HG02571 (cell line): Measurements from ENCODE around the gene TREML2.
"Not testable (repeated sequence)": the region's sequence is repeated elsewhere in the genome, so short reads cannot be mapped to it uniquely, and the experiment has no call there.

Experiments used
- ATAC-seq: cut with Tn5 transposase; IDR thresholded peaks from one replicate; pipeline ENCODE4 v1.9.1; 2021; ENCODE audit warnings: mild to moderate bottlenecking, moderate library complexity; ENCODE audit not compliant: unreplicated experiment

TREML2 gene

GRCh38 chr6:41209547-41210320 lies 8.8 kb upstream of the TREML2 start:
- no peak for ATAC-seq

DNA sequence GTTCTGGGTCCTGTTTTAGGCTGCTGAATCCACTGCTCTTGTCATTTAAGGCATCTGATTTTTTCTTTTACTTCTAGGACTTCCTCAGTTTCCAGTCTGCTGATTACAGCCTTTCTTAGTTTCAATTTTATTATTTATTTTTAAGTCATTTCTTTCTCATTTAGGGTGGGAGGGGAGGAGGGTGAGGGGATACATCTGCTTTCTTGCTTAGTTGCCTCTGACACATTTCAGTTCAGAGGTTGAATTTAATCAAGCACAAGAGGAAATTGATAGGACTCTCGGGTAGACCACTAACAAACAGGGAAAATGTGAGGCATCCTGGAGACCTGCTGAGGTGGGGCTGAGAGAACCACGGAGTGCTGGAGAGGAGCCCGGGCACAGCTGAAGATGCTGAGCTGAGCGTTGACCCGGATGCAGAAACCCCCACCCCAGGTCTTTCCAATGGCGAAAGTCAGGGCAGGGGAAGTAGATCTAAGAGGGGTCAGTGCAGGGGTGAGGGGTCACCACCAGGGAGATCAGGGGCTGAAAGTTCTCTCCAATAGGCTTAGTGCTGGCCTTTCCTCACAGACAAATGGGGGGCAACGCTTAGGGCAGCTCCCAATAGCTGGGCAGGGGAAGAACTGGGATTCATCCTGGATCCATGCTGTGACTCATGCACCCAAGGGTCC lies 7.6 kb upstream of the TREML2 start:
- no peak for ATAC-seq

DNA sequence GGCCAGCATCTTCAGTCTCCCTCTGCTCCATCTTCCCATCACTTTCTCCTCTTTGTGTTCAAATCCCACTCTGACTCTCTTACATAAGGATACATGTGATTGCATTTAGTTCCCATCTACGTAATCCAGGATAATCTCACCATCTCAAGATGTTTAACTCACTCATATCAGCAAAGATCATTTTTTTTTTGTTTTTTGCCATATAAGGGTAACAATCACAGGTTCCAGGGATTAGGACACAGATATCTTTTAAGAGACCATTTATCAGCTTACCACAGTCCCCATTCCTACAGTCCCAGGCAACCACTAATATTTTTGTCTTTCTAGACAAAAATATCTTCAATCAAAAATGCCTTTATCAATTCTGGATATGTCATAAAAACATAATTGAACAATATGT lies 3.2 kb upstream of the TREML2 start:
- no peak for ATAC-seq

- no peak for ATAC-seq
Measured at GRCh38 chr6:41201764-41202173, 820 bp upstream of the TREML2 start.

GRCh38 chr6:41200296-41200900 lies 551 bp downstream of the TREML2 start:
- no peak for ATAC-seq

DNA sequence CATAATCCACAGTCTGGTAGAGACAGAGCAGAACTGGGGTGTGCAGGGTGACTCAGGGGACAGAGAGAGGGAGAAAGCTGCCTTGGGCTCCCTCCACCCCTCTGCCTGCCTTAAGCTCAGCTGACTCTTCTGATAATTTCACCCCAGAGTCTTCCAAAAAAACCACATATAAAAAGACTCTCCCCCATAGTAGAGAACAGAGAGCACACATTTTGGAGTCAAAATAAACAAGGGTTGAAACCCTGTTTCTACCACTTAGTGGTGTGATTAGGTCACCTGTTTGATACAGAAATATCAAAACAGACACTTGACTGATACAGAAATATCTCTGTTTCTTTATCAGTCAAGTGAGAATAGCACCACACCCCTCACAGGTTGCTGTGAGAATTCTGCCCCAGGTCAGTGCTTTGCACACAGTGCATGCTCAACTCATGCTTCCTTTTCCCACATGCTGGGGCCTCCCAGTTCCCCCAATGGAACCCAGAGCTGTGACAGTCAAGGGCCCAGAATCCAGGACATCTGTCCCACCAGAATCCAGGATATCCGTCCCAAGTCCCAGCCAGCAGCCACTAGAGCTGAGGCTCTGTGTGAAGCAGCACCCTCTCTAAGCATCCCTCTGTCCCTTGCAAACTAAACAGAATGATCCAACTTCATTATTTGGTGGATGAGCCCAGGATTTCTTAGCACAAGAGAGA lies 1.2 kb downstream of the TREML2 start:
- ATAC-seq: no peak

- no peak for ATAC-seq
Measured at GRCh38 chr6:41197234-41197633, 3.7 kb downstream of the TREML2 start.

- no peak for ATAC-seq
Measured at GRCh38 chr6:41194386-41194785, 6.6 kb downstream of the TREML2 start.

- no peak for ATAC-seq
Measured at GRCh38 chr6:41193884-41194283, 7.1 kb downstream of the TREML2 start.

DNA sequence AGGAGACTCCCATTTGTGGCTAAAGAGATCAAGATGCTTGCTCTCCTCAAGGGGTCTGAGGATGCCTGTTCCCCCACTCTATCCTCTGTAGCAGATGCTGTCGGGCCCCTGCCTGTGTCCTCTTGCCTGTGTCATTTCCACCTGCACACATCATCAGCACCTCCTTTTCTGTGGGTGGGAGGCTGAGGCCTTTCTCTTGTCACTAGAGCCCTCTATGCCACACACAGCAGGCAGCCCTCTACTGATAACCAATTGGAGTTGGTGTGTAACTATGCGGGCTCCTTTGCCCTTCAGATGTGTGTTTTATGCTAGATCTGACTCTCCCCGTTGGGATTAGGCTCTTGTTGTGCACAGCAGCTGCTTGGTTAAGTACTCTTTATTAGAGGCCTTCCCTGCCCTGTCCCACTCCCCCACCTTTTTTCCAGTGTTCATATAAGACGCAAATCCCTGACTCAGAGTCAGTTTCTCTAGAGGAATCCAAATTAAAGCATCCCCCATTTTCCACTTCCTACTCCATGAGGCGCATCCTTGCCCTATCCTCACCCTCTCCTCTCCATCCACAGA lies 7.7 kb downstream of the TREML2 start:
- ATAC-seq: no peak

- no peak for ATAC-seq
Measured at GRCh38 chr6:41191569-41191968, 9.4 kb downstream of the TREML2 start.

DNA sequence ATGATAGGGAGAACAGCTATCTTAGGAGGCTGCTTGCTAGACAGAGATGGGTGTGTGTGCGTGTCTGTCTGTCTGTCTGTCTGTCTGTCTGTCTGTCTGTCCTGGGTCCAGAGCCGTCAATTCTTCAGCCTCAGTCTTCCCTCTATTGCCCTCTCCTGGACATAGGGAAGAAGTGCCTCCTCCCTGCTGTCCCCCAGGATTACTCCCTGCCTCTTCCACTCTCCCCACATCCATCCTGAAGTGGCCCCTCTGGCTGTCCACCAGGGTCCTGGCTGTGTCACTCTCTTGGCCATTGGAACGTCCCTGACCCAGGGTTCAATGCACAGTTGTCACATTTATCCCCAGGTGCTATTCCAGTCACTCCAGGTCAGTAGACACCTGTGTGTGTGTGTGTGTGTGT lies 10.2 kb downstream of the TREML2 start:
- ATAC-seq: no peak

GRCh38 chr6:41189967-41190366 lies 11.0 kb downstream of the TREML2 start:
- no peak for ATAC-seq

DNA sequence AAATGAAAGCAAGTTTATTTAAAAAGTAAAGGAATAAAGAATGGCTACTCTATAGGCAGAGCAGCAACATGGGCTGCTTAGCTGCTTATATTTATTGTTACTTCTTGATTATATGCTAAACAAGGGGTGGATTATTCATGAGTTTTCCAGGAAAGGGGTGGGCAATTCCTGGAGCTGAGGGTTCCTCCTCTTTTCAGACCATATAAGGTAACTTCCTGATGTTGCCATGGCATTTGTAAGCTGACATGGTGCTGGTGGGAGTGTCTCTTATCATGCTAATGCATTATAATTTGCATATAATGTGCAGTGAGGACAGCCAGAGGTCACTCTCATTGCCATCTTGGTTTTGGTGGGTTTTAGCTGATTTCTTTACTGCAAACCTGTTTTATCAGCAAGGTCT lies 11.9 kb downstream of the TREML2 start:
- not testable (repeated sequence) for ATAC-seq

GRCh38 chr6:41187924-41188886 lies 12.7 kb downstream of the TREML2 start:
- no peak for ATAC-seq

GRCh38 chr6:41186031-41186562 lies 14.9 kb downstream of the TREML2 start:
- ATAC-seq: no peak

- no peak for ATAC-seq
Measured at GRCh38 chr6:41184761-41185160, 16.2 kb downstream of the TREML2 start.

- ATAC-seq: no peak
Measured at GRCh38 chr6:41182069-41183034, 18.6 kb downstream of the TREML2 start.

DNA sequence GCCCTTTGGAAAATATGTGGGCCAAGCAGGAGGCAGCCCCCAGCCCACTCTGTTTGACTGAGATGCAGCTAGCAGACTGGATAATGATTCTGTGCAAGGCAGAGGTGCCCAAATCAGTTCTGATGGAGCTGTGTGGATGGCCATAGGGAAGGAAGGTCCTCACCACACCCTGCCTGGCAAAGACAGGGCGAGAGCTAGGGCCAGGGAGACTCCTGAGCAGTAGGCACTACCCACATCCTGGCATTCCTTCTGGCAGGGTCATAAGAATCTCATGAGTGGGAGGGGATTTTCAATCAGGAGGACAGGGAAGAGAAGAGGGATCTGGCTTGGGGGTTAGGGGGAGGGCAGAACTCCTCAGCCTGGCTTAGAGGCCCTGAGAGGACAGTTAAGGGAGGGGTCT lies 19.4 kb downstream of the TREML2 start:
- ATAC-seq: no peak
